SHP77 treated with DMSO at 0.1 percent for 48 hours (cell line): Measurements from ENCODE around the gene HYAL2.
"Not testable (repeated sequence)": the region's sequence is repeated elsewhere in the genome, so short reads cannot be mapped to it uniquely, and the experiment has no call there.

ENCODE experiments used
- DNase-seq: peaks from one replicate; lab custom pipeline; 2025; lab: John Stamatoyannopoulos, UW

The HYAL2 gene

GRCh38 chr3:50312041-50312440 lies 10.5 kb downstream of the HYAL2 start:
- not testable (repeated sequence) for DNase-seq

GRCh38 chr3:50304601-50305000 lies 17.9 kb downstream of the HYAL2 start:
- no peak for DNase-seq

- DNase-seq: no peak
Observed at GRCh38 chr3:50303013-50303815, 19.3 kb downstream of the HYAL2 start, which contains the start of gene HYAL1. Gene HYAL1, minus strand, starts transcription at chr3:50303574. Its CDS starts 618 bp downstream, at chr3:50302956.

DNA sequence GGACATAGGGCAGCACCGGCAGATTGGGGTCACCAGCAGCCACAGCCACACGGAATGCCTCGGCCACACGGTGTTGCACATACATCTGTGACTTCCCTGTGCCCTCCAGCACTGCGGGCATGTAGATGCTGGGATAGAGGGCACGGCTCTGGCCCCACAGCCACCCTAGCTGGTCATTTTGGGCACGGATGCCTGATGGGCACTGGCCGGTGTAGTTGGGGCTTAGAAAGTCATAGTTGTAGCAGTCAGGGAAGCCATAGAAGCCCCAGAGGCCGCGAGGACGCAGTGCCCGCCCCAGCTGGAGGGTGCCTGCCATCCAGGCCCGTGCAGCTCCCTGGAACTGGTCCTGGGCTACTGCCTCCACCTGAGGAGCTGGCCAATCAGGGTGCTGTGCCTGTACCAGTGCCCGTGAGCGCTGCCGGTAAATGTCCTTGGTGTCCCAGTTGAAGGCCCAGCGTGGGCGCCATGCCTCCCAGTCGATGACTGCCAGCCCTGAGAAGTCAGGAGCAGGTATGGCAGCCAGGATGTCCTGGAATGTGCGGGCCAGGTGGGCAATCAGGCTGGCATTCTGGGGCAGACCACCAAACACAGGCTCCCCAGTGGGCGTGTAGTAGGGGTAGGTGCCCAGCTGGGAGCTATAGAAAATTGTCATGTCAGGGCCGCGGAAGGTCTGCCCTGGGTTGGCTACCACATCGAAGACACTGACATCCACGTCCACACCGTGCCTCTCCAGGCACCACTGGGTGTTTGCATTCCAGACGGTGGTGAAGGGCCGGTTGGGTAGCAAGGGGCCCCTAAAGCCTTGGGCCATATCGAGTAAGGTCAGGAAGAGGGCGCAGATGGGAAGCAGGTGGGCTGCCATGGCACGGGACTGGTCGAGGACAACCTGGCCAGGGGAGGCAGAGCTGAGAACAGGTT lies 20.2 kb downstream of the HYAL2 start:
- DNase-seq: no peak

- no peak for DNase-seq
Observed at GRCh38 chr3:50300681-50301254, 21.8 kb downstream of the HYAL2 start.

GRCh38 chr3:50299929-50300680 lies 22.4 kb downstream of the HYAL2 start:
- DNase-seq: no peak

GRCh38 chr3:50299638-50299928 lies 23.0 kb downstream of the HYAL2 start:
- DNase-seq: no peak

DNA sequence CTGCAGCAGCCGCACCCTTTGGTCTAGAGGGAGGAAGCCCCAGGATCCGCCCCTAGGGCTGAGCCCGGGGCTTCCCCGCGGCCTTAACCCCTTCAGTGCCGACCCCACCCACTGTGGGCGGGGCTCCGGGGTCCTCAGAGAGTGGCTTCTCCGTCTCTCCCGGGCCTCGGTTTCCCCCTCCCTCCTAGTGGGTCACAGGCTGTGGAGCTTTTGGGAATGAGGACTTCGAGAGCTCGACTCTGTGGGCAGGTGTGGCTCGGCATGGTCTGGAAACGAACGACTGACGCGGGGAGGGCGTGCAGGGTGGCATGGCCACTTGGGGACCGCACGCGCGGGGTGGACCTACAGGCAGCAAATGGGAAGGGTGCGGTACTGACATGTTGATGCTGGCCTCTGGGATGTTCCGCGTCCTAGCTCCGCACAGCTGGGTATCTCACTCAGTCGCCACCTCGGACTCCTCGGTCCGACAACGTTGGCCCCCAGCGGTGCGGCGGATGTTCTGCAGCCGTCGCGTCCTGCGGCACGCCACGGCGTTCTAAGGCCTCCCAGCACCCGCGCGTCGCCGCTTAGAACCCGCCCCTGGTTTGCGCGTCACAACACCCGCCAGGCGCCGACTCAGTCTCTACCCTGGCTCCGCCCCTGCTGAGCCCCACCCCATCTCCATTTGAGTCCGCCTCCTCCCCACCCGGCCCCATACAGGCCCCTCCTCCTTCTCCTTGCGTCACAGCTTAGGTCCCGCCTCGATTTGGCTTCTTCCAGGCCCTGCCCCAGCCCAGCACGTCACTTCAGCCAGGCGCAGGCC lies 23.5 kb downstream of the HYAL2 start, which contains the start of the genes HYAL3 and NAA80:
TSS of gene HYAL3 (minus strand) at position 570 of the 802 bp plus-strand sequence. CDS start 3,803 bp downstream, outside the sequence.
TSS of gene NAA80 (minus strand) at position 570 of the 802 bp plus-strand sequence. CDS start 1,942 bp downstream, outside the sequence.
- peak; percentile 91 for DNase-seq

GRCh38 chr3:50297896-50298725 lies 24.4 kb downstream of the HYAL2 start:
- DNase-seq: no peak

- no peak for DNase-seq
Observed at GRCh38 chr3:50297384-50297775, 25.2 kb downstream of the HYAL2 start.

GRCh38 chr3:50296721-50297383 lies 25.7 kb downstream of the HYAL2 start:
- DNase-seq: no peak

DNA sequence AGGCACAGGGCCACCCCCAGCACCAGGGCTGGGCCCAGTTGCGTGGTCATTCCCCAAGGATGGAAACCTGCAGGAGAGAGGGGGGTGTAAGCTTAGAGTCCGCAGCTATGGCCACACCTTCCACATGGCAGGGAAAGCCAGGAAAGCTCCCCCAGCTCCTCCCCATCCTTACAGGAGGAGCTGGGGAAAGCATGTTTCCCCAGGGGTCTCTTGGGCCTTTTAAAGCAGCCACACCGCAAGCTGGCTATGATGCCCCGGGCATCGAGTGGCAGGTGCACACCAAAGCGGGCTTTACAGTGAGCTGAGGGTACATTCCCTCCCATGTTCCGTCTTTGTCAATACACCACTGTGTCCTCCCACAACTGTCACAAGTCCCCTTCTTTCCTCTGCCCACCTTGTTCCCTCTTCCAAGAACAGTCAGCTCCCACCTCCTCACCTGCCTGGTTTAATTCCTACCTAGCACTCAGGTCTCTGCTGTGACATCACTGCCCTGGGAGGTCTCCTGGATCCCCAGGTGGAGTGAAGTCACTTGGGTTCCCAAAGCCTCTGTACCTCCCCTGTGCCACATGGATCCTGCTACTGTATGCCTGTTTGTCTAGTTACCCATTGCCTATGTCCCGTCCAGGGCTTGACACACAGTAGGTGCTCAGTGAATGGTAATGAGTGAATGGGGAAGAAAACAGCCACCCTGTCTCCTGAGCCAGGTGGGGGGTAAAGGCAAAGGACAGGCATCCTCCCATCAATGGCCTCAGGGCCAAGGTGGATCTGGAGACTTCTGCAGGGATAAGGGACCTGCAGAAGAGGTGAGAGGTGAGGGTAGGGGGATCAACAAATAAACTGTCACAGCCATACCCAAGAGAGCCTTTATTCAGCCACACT lies 26.8 kb downstream of the HYAL2 start:
- no peak for DNase-seq

DNA sequence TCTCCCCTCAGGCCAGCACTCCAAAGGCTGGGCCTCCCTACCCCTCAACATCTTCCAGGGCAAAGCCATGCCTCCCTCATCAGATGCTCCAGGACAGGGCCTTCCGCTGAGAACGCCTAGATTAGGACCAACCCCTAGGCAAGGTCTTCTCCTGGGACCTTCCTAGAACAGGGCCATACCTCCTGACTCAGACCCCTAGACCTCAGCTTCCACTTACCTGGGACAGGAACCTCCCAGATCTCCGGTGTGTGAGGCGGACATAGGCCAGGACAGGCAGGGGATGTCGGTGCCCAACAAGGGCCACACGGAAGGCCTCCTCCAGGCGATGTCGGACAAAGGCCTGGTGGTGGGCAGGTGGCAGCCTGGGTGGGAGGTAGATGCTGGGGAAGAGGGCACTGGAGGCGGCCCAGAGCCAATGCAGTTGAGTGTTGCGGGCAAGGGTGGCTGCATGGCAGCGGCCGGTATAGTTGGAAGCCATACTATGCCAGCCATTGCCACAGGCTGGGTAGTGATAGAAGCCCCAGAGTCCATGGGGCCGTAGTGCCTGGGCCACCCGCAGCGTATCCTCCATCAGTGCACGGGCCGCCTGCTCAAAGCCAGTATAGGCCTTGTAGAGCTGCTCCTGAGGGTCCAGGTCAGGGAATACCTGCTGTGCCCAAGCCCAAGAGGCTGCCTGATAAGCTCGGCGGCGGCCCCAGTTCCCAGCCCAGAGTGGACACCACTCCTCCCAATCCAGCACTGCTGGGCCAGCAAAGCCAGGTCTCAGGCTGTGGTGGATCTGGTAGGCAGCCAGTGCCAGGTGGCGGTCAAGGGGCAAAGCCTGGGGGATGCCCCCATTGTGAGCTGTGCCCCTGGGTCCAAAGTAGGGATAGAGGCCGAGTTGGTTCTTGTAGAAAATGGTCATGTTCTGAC lies 27.8 kb downstream of the HYAL2 start:
- DNase-seq: no peak

GRCh38 chr3:50294089-50294488 lies 28.5 kb downstream of the HYAL2 start:
- DNase-seq: no peak

- DNase-seq: no peak
Observed at GRCh38 chr3:50293079-50293801, 29.3 kb downstream of the HYAL2 start.
